Sigmoid colon (tissue), 4 donors: ENCODE measurements around the gene PTPRO.

Experiments used
- EP300 ChIP-seq, 4 donors: sonication (generic); formaldehyde crosslinking; IDR thresholded peaks; one replicate each; pipeline ENCODE4 v1.6.1; 2017; ENCODE audit warnings: antibody characterized with exemption in 4 of 4
- POLR2A ChIP-seq, 2 donors: fragments of 450-650 bp; IDR thresholded peaks; one replicate each; pipeline ENCODE4 v1.6.1; 2016; ENCODE audit warnings: antibody characterized with exemption in 2 of 2, mild to moderate bottlenecking in 2 of 2, moderate library complexity in 2 of 2
- TF ChIP-seq, protein P1 (sequence below), 4 experiments: fragments of 450-650 bp in 3 of 4; fragments of 200-600 bp in 1 of 4; IDR thresholded peaks; one replicate each; pipeline ENCODE4 v1.5.1; 2016 to 2019; ENCODE audit warnings: antibody characterized with exemption in 4 of 4, mild to moderate bottlenecking in 3 of 4, moderate library complexity in 2 of 4

DNA sequence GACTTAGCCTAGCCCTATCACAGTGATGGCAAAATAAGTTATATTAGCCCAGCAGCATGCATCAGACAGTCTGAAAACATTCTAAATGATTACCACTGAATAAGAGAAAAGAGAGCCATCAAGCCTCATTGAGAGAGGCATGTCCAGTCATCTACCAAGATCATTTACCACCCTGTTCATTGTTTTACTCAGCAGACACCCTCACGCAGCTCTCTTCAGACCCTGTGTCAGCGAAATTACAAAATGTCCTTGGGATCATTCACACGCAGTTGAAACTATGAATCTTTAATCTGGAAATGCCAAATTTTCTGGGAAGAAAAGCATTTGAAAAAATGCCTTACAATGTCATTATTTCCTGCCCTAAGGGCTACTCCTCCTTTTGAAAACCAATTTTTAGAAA, 89.5 kb downstream of the PTPRO start:
- TF ChIP-seq, protein P1, sequence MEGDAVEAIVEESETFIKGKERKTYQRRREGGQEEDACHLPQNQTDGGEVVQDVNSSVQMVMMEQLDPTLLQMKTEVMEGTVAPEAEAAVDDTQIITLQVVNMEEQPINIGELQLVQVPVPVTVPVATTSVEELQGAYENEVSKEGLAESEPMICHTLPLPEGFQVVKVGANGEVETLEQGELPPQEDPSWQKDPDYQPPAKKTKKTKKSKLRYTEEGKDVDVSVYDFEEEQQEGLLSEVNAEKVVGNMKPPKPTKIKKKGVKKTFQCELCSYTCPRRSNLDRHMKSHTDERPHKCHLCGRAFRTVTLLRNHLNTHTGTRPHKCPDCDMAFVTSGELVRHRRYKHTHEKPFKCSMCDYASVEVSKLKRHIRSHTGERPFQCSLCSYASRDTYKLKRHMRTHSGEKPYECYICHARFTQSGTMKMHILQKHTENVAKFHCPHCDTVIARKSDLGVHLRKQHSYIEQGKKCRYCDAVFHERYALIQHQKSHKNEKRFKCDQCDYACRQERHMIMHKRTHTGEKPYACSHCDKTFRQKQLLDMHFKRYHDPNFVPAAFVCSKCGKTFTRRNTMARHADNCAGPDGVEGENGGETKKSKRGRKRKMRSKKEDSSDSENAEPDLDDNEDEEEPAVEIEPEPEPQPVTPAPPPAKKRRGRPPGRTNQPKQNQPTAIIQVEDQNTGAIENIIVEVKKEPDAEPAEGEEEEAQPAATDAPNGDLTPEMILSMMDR (IDR thresholded peaks at IDR 0.05) = no peak
- TF ChIP-seq POLR2A (IDR thresholded peaks at IDR 0.05) = no peak
- TF ChIP-seq EP300 (IDR thresholded peaks at IDR 0.05) = no peak
